ENCODE measurements around the gene SV2C. TPM values are rescaled to one million over a fixed set of nuclear protein-coding genes. Genes with fewer than 3 reads are reported as not detected.
"Not testable (repeated sequence)": the region's sequence is repeated elsewhere in the genome, so short reads cannot be mapped to it uniquely, and the experiment has no call there.

SV2C gene
- total RNA-seq: not detected in 2 replicates

GRCh38 chr5:76082772-76083554 lies at the start of gene SV2C:
TSS of gene SV2C (plus strand) at chr5:76083383. CDS start at chr5:76131751, 48,368 bp downstream.
- H3K4me3 ChIP-seq (ENCODE audit: low read depth, low read length): no peak within 1 kb of the TSS
- TF ChIP-seq CTCF (IDR thresholded peaks at IDR 0.05; ENCODE audit: insufficient read depth, low read depth, low read length): no peak
- no peak for DNase-seq (ENCODE audit: low read depth)

- not testable (repeated sequence) for DNase-seq (ENCODE audit: low read depth); H3K4me3 ChIP-seq (ENCODE audit: low read depth, low read length)
Measured at GRCh38 chr5:76037736-76038151, 45.4 kb upstream of the SV2C start.

GRCh38 chr5:76038212-76038611 lies 45.0 kb upstream of the SV2C start:
- DNase-seq (ENCODE audit: low read depth): no peak
- TF ChIP-seq CTCF (IDR thresholded peaks at IDR 0.05; ENCODE audit: insufficient read depth, low read depth, low read length): no peak
- H3K4me3 ChIP-seq (ENCODE audit: low read depth, low read length): no peak overlapping the region

- no peak for DNase-seq (ENCODE audit: low read depth)
- no peak overlapping the region for H3K4me3 ChIP-seq (ENCODE audit: low read depth, low read length)
- TF ChIP-seq CTCF (IDR thresholded peaks at IDR 0.05; ENCODE audit: insufficient read depth, low read depth, low read length): no peak
Measured at GRCh38 chr5:76040806-76041205, 42.4 kb upstream of the SV2C start.

GRCh38 chr5:76041863-76042262 lies 41.3 kb upstream of the SV2C start:
- no peak overlapping the region for H3K4me3 ChIP-seq (ENCODE audit: low read depth, low read length)
- no peak for DNase-seq (ENCODE audit: low read depth)
- no peak for TF ChIP-seq CTCF (IDR thresholded peaks at IDR 0.05; ENCODE audit: insufficient read depth, low read depth, low read length)

GRCh38 chr5:76046741-76047140 lies 36.4 kb upstream of the SV2C start:
- no peak for DNase-seq (ENCODE audit: low read depth)
- TF ChIP-seq CTCF (IDR thresholded peaks at IDR 0.05; ENCODE audit: insufficient read depth, low read depth, low read length): no peak
- no peak overlapping the region for H3K4me3 ChIP-seq (ENCODE audit: low read depth, low read length)

- no peak for DNase-seq (ENCODE audit: low read depth)
Measured at GRCh38 chr5:76050134-76050533, 33.0 kb upstream of the SV2C start.

More at GRCh38 chr5:76050134-76050533, 33.0 kb upstream of the SV2C start:
- no peak overlapping the region for H3K4me3 ChIP-seq (ENCODE audit: low read depth, low read length)
- TF ChIP-seq CTCF (IDR thresholded peaks at IDR 0.05; ENCODE audit: insufficient read depth, low read depth, low read length): no peak

All from fibroblast of villous mesenchyme (primary cell).